KMS-11 (cell line): ENCODE data around the gene BTN3A1.
A peak's percentile ranks its signal among the peaks of the same experiment; 100 is the strongest.

Experiments used
- H2AFZ ChIP-seq: fragments of 200-600 bp; sonication (generic); 2 replicates; pipeline ENCODE4 v1.6.1; 2016; ENCODE audit warnings: antibody characterized with exemption, mixed run types, low read depth
- H3K27ac ChIP-seq: fragments of 200-600 bp; sonication (generic); 2 replicates; pipeline ENCODE4 v1.6.1; 2016; ENCODE audit warnings: mild to moderate bottlenecking, mixed run types
- H3K27me3 ChIP-seq: fragments of 200-600 bp; sonication (generic); 2 replicates; pipeline ENCODE4 v1.6.1; 2017; ENCODE audit warnings: mild to moderate bottlenecking, low read depth, mixed run types, moderate library complexity; ENCODE audit not compliant: insufficient read depth
- H3K36me3 ChIP-seq: fragments of 200-600 bp; sonication (generic); 2 replicates; pipeline ENCODE4 v1.6.1; 2017; ENCODE audit warnings: mild to moderate bottlenecking, mixed run types; ENCODE audit not compliant: insufficient read depth
- H3K4me1 ChIP-seq: fragments of 200-600 bp; sonication (generic); 2 replicates; pipeline ENCODE4 v1.6.1; 2016; ENCODE audit warnings: mild to moderate bottlenecking, low read depth, mixed run types; ENCODE audit not compliant: poor library complexity, severe bottlenecking
- H3K4me2 ChIP-seq: fragments of 200-600 bp; sonication (generic); 2 replicates; pipeline ENCODE4 v1.7.0; 2016; ENCODE audit warnings: mild to moderate bottlenecking, mixed run types
- H3K4me3 ChIP-seq: fragments of 200-600 bp; sonication (generic); IDR thresholded peaks from 2 replicates; pipeline ENCODE4 v1.6.1; 2017; ENCODE audit warnings: low read depth, low read length, mixed read lengths; ENCODE audit not compliant: insufficient read depth
- H3K79me2 ChIP-seq: fragments of 200-600 bp; sonication (generic); 2 replicates; pipeline ENCODE4 v1.6.1; 2016; ENCODE audit warnings: low read depth, mixed run types; ENCODE audit not compliant: insufficient read depth
- H3K9ac ChIP-seq: fragments of 200-600 bp; sonication (generic); 2 replicates; pipeline ENCODE4 v1.6.1; 2016; ENCODE audit warnings: mild to moderate bottlenecking, mixed run types
- H4K20me1 ChIP-seq: fragments of 200-600 bp; sonication (generic); 2 replicates; pipeline ENCODE4 v1.6.1; 2016; ENCODE audit warnings: mild to moderate bottlenecking, mixed run types; ENCODE audit not compliant: insufficient read depth
- TF ChIP-seq, protein P1 (sequence below): fragments of 200-600 bp; sonication (generic); conservative IDR thresholded peaks from 2 replicates; pipeline ENCODE4 v1.6.1; 2017; ENCODE audit warnings: low read depth, mild to moderate bottlenecking, antibody characterized with exemption, low read length, moderate library complexity, mixed read lengths

The BTN3A1 gene

DNA sequence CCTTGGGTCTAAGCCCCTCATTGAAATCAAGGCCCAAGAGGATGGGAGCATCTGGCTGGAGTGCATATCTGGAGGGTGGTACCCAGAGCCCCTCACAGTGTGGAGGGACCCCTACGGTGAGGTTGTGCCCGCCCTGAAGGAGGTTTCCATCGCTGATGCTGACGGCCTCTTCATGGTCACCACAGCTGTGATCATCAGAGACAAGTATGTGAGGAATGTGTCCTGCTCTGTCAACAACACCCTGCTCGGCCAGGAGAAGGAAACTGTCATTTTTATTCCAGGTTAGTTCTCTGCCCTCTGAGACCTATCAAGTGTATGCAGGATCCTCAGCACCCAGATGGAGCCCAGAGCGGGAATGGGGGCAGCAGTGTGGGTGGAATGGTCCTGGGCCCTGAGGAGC lies 14.1 kb upstream of the BTN3A1 start:
- no peak overlapping the region for H3K9ac ChIP-seq
- no peak overlapping the region; the same call in 1 of the 2 replicates for H3K4me2 ChIP-seq
- TF ChIP-seq, protein P1, sequence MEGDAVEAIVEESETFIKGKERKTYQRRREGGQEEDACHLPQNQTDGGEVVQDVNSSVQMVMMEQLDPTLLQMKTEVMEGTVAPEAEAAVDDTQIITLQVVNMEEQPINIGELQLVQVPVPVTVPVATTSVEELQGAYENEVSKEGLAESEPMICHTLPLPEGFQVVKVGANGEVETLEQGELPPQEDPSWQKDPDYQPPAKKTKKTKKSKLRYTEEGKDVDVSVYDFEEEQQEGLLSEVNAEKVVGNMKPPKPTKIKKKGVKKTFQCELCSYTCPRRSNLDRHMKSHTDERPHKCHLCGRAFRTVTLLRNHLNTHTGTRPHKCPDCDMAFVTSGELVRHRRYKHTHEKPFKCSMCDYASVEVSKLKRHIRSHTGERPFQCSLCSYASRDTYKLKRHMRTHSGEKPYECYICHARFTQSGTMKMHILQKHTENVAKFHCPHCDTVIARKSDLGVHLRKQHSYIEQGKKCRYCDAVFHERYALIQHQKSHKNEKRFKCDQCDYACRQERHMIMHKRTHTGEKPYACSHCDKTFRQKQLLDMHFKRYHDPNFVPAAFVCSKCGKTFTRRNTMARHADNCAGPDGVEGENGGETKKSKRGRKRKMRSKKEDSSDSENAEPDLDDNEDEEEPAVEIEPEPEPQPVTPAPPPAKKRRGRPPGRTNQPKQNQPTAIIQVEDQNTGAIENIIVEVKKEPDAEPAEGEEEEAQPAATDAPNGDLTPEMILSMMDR: no peak
- H3K4me3 ChIP-seq: no peak overlapping the region
- peaks cover 60% of the 10 kb centered on the region for H3K4me1 ChIP-seq
- no peaks in the 10 kb centered on the region for H3K36me3 ChIP-seq
- no peak overlapping the region for H3K27ac ChIP-seq
- no peak overlapping the region for H2AFZ ChIP-seq
- no peaks in the 10 kb centered on the region for H3K27me3 ChIP-seq
- peaks cover 14% of the 10 kb centered on the region; the same call in 1 of the 2 replicates for H3K79me2 ChIP-seq
- H4K20me1 ChIP-seq: no peaks in the 10 kb centered on the region

DNA sequence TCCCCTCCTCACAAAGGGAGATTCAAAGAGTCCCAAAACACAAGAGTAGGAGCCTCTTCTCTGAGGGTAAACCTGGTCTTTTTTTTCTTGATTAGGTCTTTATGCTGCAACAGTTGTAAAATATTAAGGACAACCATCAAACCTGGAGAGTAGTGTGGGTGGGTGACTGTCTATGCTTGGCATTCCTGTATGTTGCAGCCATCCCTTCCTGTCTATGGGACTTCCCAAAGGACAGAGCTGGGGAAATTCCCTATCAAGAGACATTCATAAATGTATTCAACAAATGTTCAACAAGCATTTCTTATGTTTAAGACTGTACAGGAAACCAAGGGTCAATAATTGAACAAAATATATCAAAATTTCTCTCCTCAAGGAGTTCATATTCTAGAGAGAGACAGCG lies 13.6 kb upstream of the BTN3A1 start:
- TF ChIP-seq, protein P1: no peak
- Histone ChIP-seq H4K20me1 (no peaks in the 10 kb centered on the region), H3K27ac (no peak overlapping the region), H3K36me3 (no peaks in the 10 kb centered on the region), H2AFZ (no peak overlapping the region), H3K27me3 (no peaks in the 10 kb centered on the region), H3K4me3 (no peak overlapping the region), H3K4me1 (peaks cover 63% of the 10 kb centered on the region), H3K9ac (no peak overlapping the region), H3K4me2 (no peak overlapping the region), H3K79me2 (peaks cover 14% of the 10 kb centered on the region; the same call in 1 of the 2 replicates)

DNA sequence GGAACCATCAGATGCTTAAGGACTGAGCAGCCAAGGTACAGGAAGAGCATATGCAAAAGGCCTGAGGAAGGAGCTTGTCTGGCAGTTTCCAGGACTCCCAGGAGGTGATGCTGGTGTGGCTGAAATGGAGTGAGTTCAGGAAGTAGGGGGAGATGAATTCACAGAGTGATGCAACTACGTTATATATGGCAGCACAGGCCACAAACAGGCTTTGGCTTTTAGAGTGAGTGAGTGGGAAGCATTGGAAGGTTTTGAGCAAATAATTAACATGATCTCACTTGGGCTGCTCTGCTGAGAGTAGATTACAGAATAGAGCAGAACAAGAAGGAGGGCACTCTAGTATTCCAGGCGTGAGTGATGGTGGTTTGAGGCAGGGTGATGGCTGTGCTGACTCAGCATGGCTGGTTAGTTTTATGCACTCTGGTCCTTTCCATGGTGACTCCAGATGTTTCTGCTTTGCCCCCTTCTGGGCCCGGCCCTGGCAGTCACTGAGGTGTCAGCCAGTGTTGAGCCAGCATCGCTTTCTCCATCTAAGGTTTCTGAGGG lies 12.7 kb upstream of the BTN3A1 start:
- H3K36me3 ChIP-seq: no peaks in the 10 kb centered on the region
- H3K27me3 ChIP-seq: no peaks in the 10 kb centered on the region
- H3K27ac ChIP-seq: no peak overlapping the region
- no peak overlapping the region for H3K4me3 ChIP-seq
- peaks cover 60% of the 10 kb centered on the region for H3K4me1 ChIP-seq
- no peak overlapping the region for H3K9ac ChIP-seq
- H2AFZ ChIP-seq: no peak overlapping the region
- peaks cover 13% of the 10 kb centered on the region; the same call in 1 of the 2 replicates for H3K79me2 ChIP-seq
- TF ChIP-seq, protein P1: no peak
- no peaks in the 10 kb centered on the region for H4K20me1 ChIP-seq
- H3K4me2 ChIP-seq: peak overlapping the region; percentile 27; the same call in 1 of the 2 replicates

DNA sequence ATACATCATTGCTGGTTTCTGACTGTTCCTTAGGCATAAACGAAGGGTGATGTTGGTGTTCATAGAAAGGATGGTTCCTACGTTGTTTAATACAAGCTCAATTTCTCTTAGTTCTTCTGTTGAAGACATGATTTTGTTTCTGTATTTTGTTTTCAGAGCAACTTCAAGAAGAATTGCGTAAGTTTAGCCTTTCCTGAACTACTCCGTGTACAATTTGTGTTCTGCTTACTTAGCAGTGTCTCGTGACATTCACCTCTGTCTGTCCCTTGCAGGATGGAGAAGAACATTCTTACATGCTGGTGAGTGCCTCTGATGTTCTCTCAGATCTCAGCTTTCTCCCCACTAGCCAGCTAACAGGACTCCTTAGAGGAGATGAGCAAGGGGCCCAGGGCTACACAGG lies 11.5 kb upstream of the BTN3A1 start:
- H3K79me2 ChIP-seq: peaks cover 2% of the 10 kb centered on the region; the same call in 1 of the 2 replicates
- H2AFZ ChIP-seq: no peak overlapping the region
- no peak overlapping the region for H3K4me2 ChIP-seq
- H3K4me3 ChIP-seq: no peak overlapping the region
- H3K27me3 ChIP-seq: no peaks in the 10 kb centered on the region
- peaks cover 62% of the 10 kb centered on the region for H3K4me1 ChIP-seq
- H3K9ac ChIP-seq: no peak overlapping the region
- TF ChIP-seq, protein P1: no peak
- no peak overlapping the region for H3K27ac ChIP-seq
- H4K20me1 ChIP-seq: no peaks in the 10 kb centered on the region
- H3K36me3 ChIP-seq: no peaks in the 10 kb centered on the region
